ENCODE data around the gene KCNH4.
A peak's percentile ranks its signal among the peaks of the same experiment; 100 is the strongest.

Gene KCNH4

GRCh38 chr17:42117397-42118125 lies 63.4 kb downstream of the KCNH4 start:
- DNase-seq (ENCODE audit: low read depth, low spot score): no peak

GRCh38 chr17:42116705-42117396 lies 64.1 kb downstream of the KCNH4 start:
- DNase-seq (ENCODE audit: low read depth, low spot score): peak; percentile 75

- no peak for DNase-seq (ENCODE audit: low read depth, low spot score)
These were observed 66.8 kb downstream of the KCNH4 start for GRCh38 chr17:42114118-42114517.

- no peak for DNase-seq (ENCODE audit: low read depth, low spot score)
These were observed 67.5 kb downstream of the KCNH4 start for GRCh38 chr17:42113293-42114069.

GRCh38 chr17:42112552-42113176 lies 68.3 kb downstream of the KCNH4 start, which contains the start of gene DHX58:
Gene DHX58, minus strand, starts transcription at chr17:42112714. Its CDS starts 822 bp downstream, at chr17:42111892.
- DNase-seq (ENCODE audit: low read depth, low spot score): peak; percentile 59

GRCh38 chr17:42111871-42112551 lies 68.9 kb downstream of the KCNH4 start:
- DNase-seq (ENCODE audit: low read depth, low spot score): no peak

- DNase-seq (ENCODE audit: low read depth, low spot score): no peak
These were observed 69.7 kb downstream of the KCNH4 start for GRCh38 chr17:42111265-42111636.

- no peak for DNase-seq (ENCODE audit: low read depth, low spot score)
These were observed 70.4 kb downstream of the KCNH4 start for GRCh38 chr17:42110301-42111264.

- no peak for DNase-seq (ENCODE audit: low read depth, low spot score)
These were observed 71.9 kb downstream of the KCNH4 start for GRCh38 chr17:42109086-42109485.

- DNase-seq (ENCODE audit: low read depth, low spot score): peak; percentile 76
These were observed 73.1 kb downstream of the KCNH4 start for GRCh38 chr17:42107597-42108576.

GRCh38 chr17:42107124-42107523 lies 73.8 kb downstream of the KCNH4 start:
- DNase-seq (ENCODE audit: low read depth, low spot score): no peak
